HG02588 (cell line): ENCODE results near the gene EXOC3.
A peak's percentile ranks its signal among the peaks of the same experiment; 100 is the strongest.
"Not testable (repeated sequence)": the region's sequence is repeated elsewhere in the genome, so short reads cannot be mapped to it uniquely, and the experiment has no call there.

Experiments used
- ATAC-seq: cut with Tn5 transposase; IDR thresholded peaks from one replicate; pipeline ENCODE4 v1.9.1; 2021; ENCODE audit warnings: mild to moderate bottlenecking, moderate library complexity; ENCODE audit not compliant: unreplicated experiment

EXOC3 gene

GRCh38 chr5:442335-443238 is at the start of gene EXOC3:
Gene EXOC3 (plus strand): TSS chr5:443176. CDS start chr5:446206, 3,030 bp downstream.
- ATAC-seq: peak; percentile 79

GRCh38 chr5:393846-394275 is 49.1 kb upstream of the EXOC3 start:
- no peak for ATAC-seq

GRCh38 chr5:394671-395155 is 48.3 kb upstream of the EXOC3 start:
- ATAC-seq: no peak

GRCh38 chr5:395156-395920 is 47.6 kb upstream of the EXOC3 start:
- ATAC-seq: no peak

GRCh38 chr5:395921-396530 is 47.0 kb upstream of the EXOC3 start:
- no peak for ATAC-seq

GRCh38 chr5:396531-396961 is 46.4 kb upstream of the EXOC3 start:
- no peak for ATAC-seq

GRCh38 chr5:398141-398474 is 44.9 kb upstream of the EXOC3 start:
- not testable (repeated sequence) for ATAC-seq

- ATAC-seq: no peak
These were observed 44.3 kb upstream of the EXOC3 start for GRCh38 chr5:398475-399295.

- ATAC-seq: peak; percentile 76
These were observed 43.4 kb upstream of the EXOC3 start for GRCh38 chr5:399296-400281.

- peak; percentile 24 for ATAC-seq
These were observed 42.5 kb upstream of the EXOC3 start for GRCh38 chr5:400282-401145.

- no peak for ATAC-seq
These were observed 41.6 kb upstream of the EXOC3 start for GRCh38 chr5:401146-402034.

GRCh38 chr5:402219-402614 is 40.8 kb upstream of the EXOC3 start:
- not testable (repeated sequence) for ATAC-seq

- ATAC-seq: peak; percentile 38
These were observed 40.2 kb upstream of the EXOC3 start for GRCh38 chr5:402615-403359.

- no peak for ATAC-seq
These were observed 39.0 kb upstream of the EXOC3 start for GRCh38 chr5:403995-404394.

- no peak for ATAC-seq
These were observed 38.2 kb upstream of the EXOC3 start for GRCh38 chr5:404666-405241.

- no peak for ATAC-seq
These were observed 37.6 kb upstream of the EXOC3 start for GRCh38 chr5:405421-405820.
